Measurements from ENCODE around the gene CFAP52.

The CFAP52 gene

DNA sequence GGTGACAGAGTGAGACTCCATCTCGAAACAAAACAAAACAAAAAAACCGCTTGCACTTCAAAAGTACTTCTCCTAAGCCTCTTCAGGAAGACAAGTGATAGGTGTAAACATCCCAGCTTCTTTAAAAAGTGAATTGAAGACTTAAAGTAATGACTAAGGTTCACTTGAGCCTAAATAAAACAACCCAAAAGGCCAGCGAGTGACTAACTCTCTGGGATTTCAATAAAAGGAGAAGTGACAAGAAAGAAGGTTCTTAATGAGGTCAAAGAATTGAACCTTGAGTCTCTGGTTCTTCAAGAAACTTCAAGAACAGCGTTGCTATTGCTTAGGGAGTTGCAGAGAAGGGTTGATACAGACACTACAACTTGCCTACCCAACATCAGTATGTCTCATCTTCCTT lies 43.0 kb upstream of the CFAP52 start:
- Mint-ChIP-seq H3K9me3 (no peaks in the 10 kb centered on the region), H3K36me3 (ENCODE audit: low read depth) (peaks cover 16% of the 10 kb centered on the region), H3K4me3 (no peak overlapping the region), H3K4me1 (peaks cover 18% of the 10 kb centered on the region), H3K27ac (no peak overlapping the region), H3K27me3 (ENCODE audit: low read depth, poor library complexity) (no peaks in the 10 kb centered on the region)
- TF ChIP-seq, protein P1, sequence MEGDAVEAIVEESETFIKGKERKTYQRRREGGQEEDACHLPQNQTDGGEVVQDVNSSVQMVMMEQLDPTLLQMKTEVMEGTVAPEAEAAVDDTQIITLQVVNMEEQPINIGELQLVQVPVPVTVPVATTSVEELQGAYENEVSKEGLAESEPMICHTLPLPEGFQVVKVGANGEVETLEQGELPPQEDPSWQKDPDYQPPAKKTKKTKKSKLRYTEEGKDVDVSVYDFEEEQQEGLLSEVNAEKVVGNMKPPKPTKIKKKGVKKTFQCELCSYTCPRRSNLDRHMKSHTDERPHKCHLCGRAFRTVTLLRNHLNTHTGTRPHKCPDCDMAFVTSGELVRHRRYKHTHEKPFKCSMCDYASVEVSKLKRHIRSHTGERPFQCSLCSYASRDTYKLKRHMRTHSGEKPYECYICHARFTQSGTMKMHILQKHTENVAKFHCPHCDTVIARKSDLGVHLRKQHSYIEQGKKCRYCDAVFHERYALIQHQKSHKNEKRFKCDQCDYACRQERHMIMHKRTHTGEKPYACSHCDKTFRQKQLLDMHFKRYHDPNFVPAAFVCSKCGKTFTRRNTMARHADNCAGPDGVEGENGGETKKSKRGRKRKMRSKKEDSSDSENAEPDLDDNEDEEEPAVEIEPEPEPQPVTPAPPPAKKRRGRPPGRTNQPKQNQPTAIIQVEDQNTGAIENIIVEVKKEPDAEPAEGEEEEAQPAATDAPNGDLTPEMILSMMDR (IDR thresholded peaks at IDR 0.05) = no peak
- no peak for DNase-seq

DNA sequence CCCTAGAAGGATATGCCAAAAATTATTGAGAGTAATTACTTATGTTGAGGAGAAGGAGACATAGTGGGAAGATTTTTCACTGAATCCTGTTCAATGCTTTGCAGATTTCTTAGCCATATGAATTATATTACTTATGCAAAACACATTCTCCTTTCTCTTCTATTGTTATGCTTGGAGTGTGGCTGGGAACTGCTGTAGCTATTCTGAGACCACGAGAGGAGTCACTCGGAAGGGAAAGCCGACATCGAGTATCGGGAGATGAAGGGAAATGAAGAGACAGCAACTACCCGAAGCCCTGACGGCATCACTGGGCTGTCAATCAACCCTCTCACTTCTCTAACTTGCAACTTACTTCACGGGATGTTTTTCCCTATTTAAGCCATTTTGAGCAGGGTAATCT lies 40.4 kb upstream of the CFAP52 start:
- Mint-ChIP-seq H3K36me3 (ENCODE audit: low read depth) (peaks cover 33% of the 10 kb centered on the region), H3K9me3 (no peaks in the 10 kb centered on the region), H3K4me1 (peaks cover 21% of the 10 kb centered on the region), H3K27me3 (ENCODE audit: low read depth, poor library complexity) (no peaks in the 10 kb centered on the region), H3K4me3 (no peak overlapping the region), H3K27ac (no peak overlapping the region)
- TF ChIP-seq, protein P1 (IDR thresholded peaks at IDR 0.05) = no peak
- no peak for DNase-seq

DNA sequence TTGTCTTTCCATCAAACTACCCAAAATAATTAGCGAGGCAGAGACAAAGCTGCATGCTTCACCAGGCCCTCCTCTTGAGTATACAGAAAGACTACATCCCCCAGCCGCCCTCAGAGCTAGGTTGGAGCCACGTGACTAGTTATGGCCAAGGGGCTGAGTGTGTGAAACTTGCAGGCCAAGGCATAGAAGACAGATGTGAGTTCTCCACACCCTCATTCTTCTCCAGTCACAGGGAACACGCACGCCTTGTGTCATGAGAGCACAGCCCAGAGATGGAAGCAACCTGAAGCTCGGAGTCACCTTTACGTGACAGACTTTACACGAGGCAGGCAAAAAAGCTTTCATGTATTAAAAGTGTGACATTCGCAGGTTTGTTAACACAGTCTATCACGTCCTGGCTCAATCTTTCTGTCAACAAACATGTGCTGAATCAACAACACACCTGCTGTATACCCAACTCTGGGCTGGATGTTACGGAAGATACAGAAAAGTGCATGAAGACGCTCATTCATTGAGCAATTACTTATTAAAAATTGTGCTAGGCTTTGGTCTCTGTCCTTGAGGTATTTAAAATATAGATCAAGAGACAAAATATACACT lies 39.2 kb upstream of the CFAP52 start:
- TF ChIP-seq, protein P1 (IDR thresholded peaks at IDR 0.05) = no peak
- H3K4me1 Mint-ChIP-seq = peaks cover 13% of the 10 kb centered on the region
- no peak overlapping the region for H3K4me3 Mint-ChIP-seq
- H3K36me3 Mint-ChIP-seq (ENCODE audit: low read depth) = peaks cover 42% of the 10 kb centered on the region
- H3K27me3 Mint-ChIP-seq (ENCODE audit: low read depth, poor library complexity) = no peaks in the 10 kb centered on the region
- no peaks in the 10 kb centered on the region for H3K9me3 Mint-ChIP-seq
- no peak for DNase-seq
- no peak overlapping the region for H3K27ac Mint-ChIP-seq

DNA sequence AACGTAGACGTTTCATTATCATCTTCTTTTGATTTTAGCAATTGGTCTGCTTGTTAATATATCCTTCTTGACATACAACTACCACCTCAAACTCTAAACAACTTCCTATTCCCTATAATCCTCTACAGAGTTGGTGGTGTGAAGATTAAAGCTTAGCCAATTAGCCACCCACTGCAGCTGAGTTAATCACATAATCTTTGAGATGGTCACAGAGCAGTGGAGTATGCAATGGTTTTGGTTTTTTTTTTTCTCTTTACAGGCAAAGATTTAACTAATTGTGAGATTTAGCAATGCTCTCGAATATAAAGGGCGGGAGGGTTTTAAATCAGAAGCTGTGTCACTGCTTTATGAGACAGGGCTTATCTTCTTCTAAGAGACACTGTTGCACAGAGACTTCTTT lies 37.8 kb upstream of the CFAP52 start:
- H3K4me3 Mint-ChIP-seq = no peak overlapping the region
- no peak for DNase-seq
- peaks cover 50% of the 10 kb centered on the region for H3K36me3 Mint-ChIP-seq (ENCODE audit: low read depth)
- H3K27ac Mint-ChIP-seq = no peak overlapping the region
- TF ChIP-seq, protein P1 (IDR thresholded peaks at IDR 0.05) = no peak
- H3K4me1 Mint-ChIP-seq = peaks cover 13% of the 10 kb centered on the region
- H3K27me3 Mint-ChIP-seq (ENCODE audit: low read depth, poor library complexity) = no peaks in the 10 kb centered on the region
- H3K9me3 Mint-ChIP-seq = no peaks in the 10 kb centered on the region

DNA sequence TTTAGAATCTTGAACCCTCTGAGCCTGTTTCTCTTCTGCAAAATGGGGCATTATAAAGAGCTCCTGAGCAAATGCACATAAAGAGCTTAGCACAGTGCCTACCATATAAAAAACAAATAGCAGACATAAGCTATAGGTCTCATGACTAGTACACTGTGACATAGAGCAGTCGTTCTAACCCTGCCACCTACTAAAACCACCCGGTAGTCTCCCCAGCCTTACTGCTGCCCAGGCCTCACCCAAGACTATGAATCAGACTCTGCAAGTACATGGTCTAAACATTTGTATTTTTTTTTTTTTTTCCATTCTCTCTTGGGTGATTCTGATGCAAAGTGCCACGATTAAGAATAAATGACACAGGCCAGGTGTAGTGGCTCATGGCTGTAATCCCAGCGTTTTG lies 34.7 kb upstream of the CFAP52 start:
- H3K27ac Mint-ChIP-seq = no peak overlapping the region
- H3K4me1 Mint-ChIP-seq = peaks cover 23% of the 10 kb centered on the region
- no peak overlapping the region for H3K4me3 Mint-ChIP-seq
- H3K36me3 Mint-ChIP-seq (ENCODE audit: low read depth) = peaks cover 48% of the 10 kb centered on the region
- no peak for DNase-seq
- TF ChIP-seq, protein P1 (IDR thresholded peaks at IDR 0.05) = no peak
- peaks cover 2% of the 10 kb centered on the region for H3K27me3 Mint-ChIP-seq (ENCODE audit: low read depth, poor library complexity)
- H3K9me3 Mint-ChIP-seq = no peaks in the 10 kb centered on the region

DNA sequence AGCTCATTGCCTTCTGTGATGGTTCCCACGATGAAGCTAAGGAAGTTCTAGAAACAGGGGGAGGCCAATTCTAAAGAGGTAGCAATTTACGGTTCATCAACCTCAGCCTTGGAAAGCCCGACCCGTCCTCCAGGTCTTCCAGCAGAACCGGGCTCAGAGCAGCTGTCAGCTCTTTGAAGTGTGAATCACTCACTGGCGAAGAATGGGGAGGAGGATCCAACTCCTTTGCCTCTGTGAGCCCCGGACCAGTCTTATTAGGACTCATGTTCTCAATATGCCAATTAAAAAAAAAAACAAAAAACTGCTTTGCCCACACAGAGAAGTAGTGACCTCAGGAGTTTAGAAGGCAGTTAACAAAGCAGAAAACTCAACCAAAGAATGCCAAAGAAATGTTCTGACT lies 32.2 kb upstream of the CFAP52 start:
- Mint-ChIP-seq H3K9me3 (no peaks in the 10 kb centered on the region), H3K27me3 (ENCODE audit: low read depth, poor library complexity) (peaks cover 2% of the 10 kb centered on the region), H3K4me1 (peaks cover 10% of the 10 kb centered on the region), H3K36me3 (ENCODE audit: low read depth) (peaks cover 44% of the 10 kb centered on the region), H3K4me3 (no peak overlapping the region), H3K27ac (no peak overlapping the region)
- peak; percentile 9 for DNase-seq
- TF ChIP-seq, protein P1 (IDR thresholded peaks at IDR 0.05) = no peak

Data from nephron progenitor cell (in vitro differentiated cells).